SK-N-SH treated with all-trans-retinoic acid at 6 μM for 48 hours (cell line): ENCODE measurements around the gene MRPS27.

ENCODE experiments used
- ATAC-seq: fragments of 200-7000 bp; cut with Tn5 transposase; 3 replicates; pipeline ENCODE4 v1.9.1; 2020; ENCODE audit warnings: mild to moderate bottlenecking, moderate library complexity
- ARNTL ChIP-seq: fragments of 450-650 bp; formaldehyde crosslinking; IDR thresholded peaks from 2 replicates; pipeline ENCODE4 v1.5.0; 2020; ENCODE audit warnings: low read depth, mild to moderate bottlenecking, moderate library complexity, borderline replicate concordance
- BACH2 ChIP-seq: fragments of 250-450 bp; sonication (Bioruptor Pico); IDR thresholded peaks from 2 replicates; pipeline ENCODE4 v1.9.0; 2021; ENCODE audit warnings: mild to moderate bottlenecking, borderline replicate concordance
- CSDC2 ChIP-seq: fragments of 250-450 bp; sonication (Bioruptor Pico); IDR thresholded peaks from 2 replicates; pipeline ENCODE4 v1.5.0; 2020; ENCODE audit warnings: mild to moderate bottlenecking, moderate library complexity
- CSRNP3 ChIP-seq: fragments of 250-450 bp; sonication (Bioruptor Pico); IDR thresholded peaks from 2 replicates; pipeline ENCODE4 v1.5.1; 2021; ENCODE audit warnings: mild to moderate bottlenecking, moderate library complexity
- ESRRG ChIP-seq: fragments of 250-450 bp; sonication (Bioruptor Pico); IDR thresholded peaks from 2 replicates; pipeline ENCODE4 v1.6.1; 2021; ENCODE audit warnings: mild to moderate bottlenecking
- GLIS3 ChIP-seq: fragments of 250-450 bp; sonication (Bioruptor Pico); IDR thresholded peaks from 2 replicates; pipeline ENCODE4 v1.5.0; 2020; ENCODE audit warnings: mild to moderate bottlenecking, moderate library complexity
- ISL1 ChIP-seq: fragments of 250-450 bp; sonication (Bioruptor Pico); IDR thresholded peaks from 2 replicates; pipeline ENCODE4 v2.1.2; 2022; ENCODE audit warnings: mild to moderate bottlenecking, moderate library complexity
- PATZ1 ChIP-seq: fragments of 250-450 bp; sonication (Bioruptor Pico); IDR thresholded peaks from 2 replicates; pipeline ENCODE4 v1.8.0; 2020; ENCODE audit warnings: mild to moderate bottlenecking, moderate library complexity, borderline replicate concordance
- POU6F1 ChIP-seq: fragments of 250-450 bp; sonication (Bioruptor Pico); IDR thresholded peaks from 2 replicates; pipeline ENCODE4 v1.8.0; 2021; ENCODE audit warnings: low read depth, mild to moderate bottlenecking, moderate library complexity, borderline replicate concordance
- PPARA ChIP-seq: fragments of 250-450 bp; sonication (Bioruptor Pico); IDR thresholded peaks from 2 replicates; pipeline ENCODE4 v1.5.0; 2020; ENCODE audit warnings: mild to moderate bottlenecking, borderline replicate concordance
- TCF4 ChIP-seq: fragments of 250-450 bp; sonication (Bioruptor Pico); IDR thresholded peaks from 2 replicates; pipeline ENCODE4 v1.8.0; 2021; ENCODE audit warnings: mild to moderate bottlenecking, moderate library complexity, borderline replicate concordance
- TOX ChIP-seq: fragments of 250-450 bp; sonication (Bioruptor Pico); IDR thresholded peaks from 2 replicates; pipeline ENCODE4 v1.8.0; 2021; ENCODE audit warnings: mild to moderate bottlenecking, moderate library complexity, borderline replicate concordance
- TSHZ2 ChIP-seq: fragments of 250-450 bp; sonication (Bioruptor Pico); IDR thresholded peaks from 2 replicates; pipeline ENCODE4 v1.5.0; 2020; ENCODE audit warnings: mild to moderate bottlenecking, moderate library complexity
- ZC3H10 ChIP-seq: fragments of 250-450 bp; sonication (Bioruptor Pico); IDR thresholded peaks from 2 replicates; pipeline ENCODE4 v1.5.1; 2021; ENCODE audit warnings: mild to moderate bottlenecking, moderate library complexity
- ZFP3 ChIP-seq: fragments of 250-450 bp; sonication (Bioruptor Pico); IDR thresholded peaks from 2 replicates; pipeline ENCODE4 v1.5.0; 2020; ENCODE audit warnings: mild to moderate bottlenecking, moderate library complexity
- ZFP30 ChIP-seq: fragments of 450-650 bp; formaldehyde crosslinking; IDR thresholded peaks from 2 replicates; pipeline ENCODE4 v1.5.0; 2022; ENCODE audit warnings: mild to moderate bottlenecking, moderate library complexity
- ZNF565 ChIP-seq: fragments of 450-650 bp; formaldehyde crosslinking; conservative IDR thresholded peaks from 2 replicates; pipeline ENCODE4 v1.5.0; 2020; ENCODE audit warnings: low read depth, mild to moderate bottlenecking, moderate library complexity
- ZNF8 ChIP-seq: fragments of 450-650 bp; formaldehyde crosslinking; IDR thresholded peaks from 2 replicates; pipeline ENCODE4 v1.5.0; 2020; ENCODE audit warnings: mild to moderate bottlenecking, moderate library complexity

Gene MRPS27

GRCh38 chr5:72238712-72239445, 81.2 kb downstream of the MRPS27 start:
- ATAC-seq = no peak
- TF ChIP-seq ZC3H10 (CRISPR knock-in tag) (no peak), PPARA (CRISPR knock-in tag) (no peak), ISL1 (CRISPR knock-in tag) (no peak), TCF4 (no peak), CSRNP3 (CRISPR knock-in tag) (no peak), ZNF8 (CRISPR knock-in tag) (no peak), ARNTL (CRISPR knock-in tag) (no peak), TSHZ2 (CRISPR knock-in tag) (no peak), ZFP30 (CRISPR knock-in tag) (no peak), POU6F1 (CRISPR knock-in tag) (no peak), ESRRG (CRISPR knock-in tag) (no peak), CSDC2 (CRISPR knock-in tag) (no peak), ZNF565 (CRISPR knock-in tag) (no peak)
- TF ChIP-seq, all 23 proteins: peak for 0

- TF ChIP-seq TCF4 = no peak
- TF ChIP-seq TOX (CRISPR knock-in tag) = no peak
- TF ChIP-seq ZFP3 = no peak
- TF ChIP-seq ZC3H10 (CRISPR knock-in tag) = no peak
- TF ChIP-seq BACH2 = no peak
- TF ChIP-seq CSDC2 (CRISPR knock-in tag) = no peak
- no peak for TF ChIP-seq POU6F1 (CRISPR knock-in tag)
- TF ChIP-seq PPARA (CRISPR knock-in tag) = no peak
- no peak for TF ChIP-seq CSRNP3 (CRISPR knock-in tag)
- no peak for TF ChIP-seq PATZ1 (CRISPR knock-in tag)
- no peak for TF ChIP-seq ISL1 (CRISPR knock-in tag)
- no peak for TF ChIP-seq GLIS3 (CRISPR knock-in tag)
- no peak for ATAC-seq
Observed at GRCh38 chr5:72237879-72238278, 82.2 kb downstream of the MRPS27 start.
